ENCODE measurements around the gene COLEC12.

Gene COLEC12

DNA sequence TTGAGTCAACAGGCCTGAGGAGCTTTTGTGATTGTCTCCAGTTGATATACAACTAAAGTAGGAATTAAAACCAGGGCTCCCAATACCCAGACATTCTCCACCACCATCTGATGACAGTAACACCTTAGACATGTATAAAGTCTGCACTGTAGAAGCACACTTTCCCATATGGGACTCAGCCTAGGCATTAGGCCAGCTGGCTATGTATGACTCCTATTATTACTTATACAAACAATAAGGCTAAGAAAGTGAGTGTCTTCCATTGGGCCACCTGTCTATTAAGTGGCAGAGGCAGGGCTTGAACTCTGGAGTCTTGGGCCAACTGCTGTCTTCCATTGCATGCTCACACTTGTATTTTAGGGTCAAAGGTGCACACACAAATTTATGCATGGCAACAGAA, 32.1 kb upstream of the COLEC12 start:
- Histone ChIP-seq H3K4me1 (ENCODE audit: control insufficient read depth in 1 of 2, insufficient read depth in 2 of 2, low read length in 2 of 2) (no peaks in the 10 kb centered on the region), H3K18ac (ENCODE audit: low read length) (no peak overlapping the region), H2AK5ac (ENCODE audit: low read length) (no peak overlapping the region), H3K14ac (ENCODE audit: low read length) (no peak overlapping the region), H3K4ac (ENCODE audit: low read depth, low read length) (no peak overlapping the region), H3K4me3 (ENCODE audit: low read depth, low read length) (no peak overlapping the region), H3K36me3 (ENCODE audit: control insufficient read depth in 1 of 2, insufficient read depth in 2 of 2, low read length in 2 of 2) (no peaks in the 10 kb centered on the region), H3K9me3 (ENCODE audit: insufficient read depth, low read depth, low read length) (no peaks in the 10 kb centered on the region), H3K27me3 (ENCODE audit: insufficient read depth, low read length) (no peaks in the 10 kb centered on the region), H3K23ac (ENCODE audit: low read length) (no peak overlapping the region), H2AFZ (ENCODE audit: insufficient read depth, low read length, poor library complexity) (no peak overlapping the region), H2BK12ac (ENCODE audit: low read length) (no peak overlapping the region), H3K27ac (ENCODE audit: low read depth, low read length) (no peak overlapping the region), H3K9ac (ENCODE audit: low read length) (no peak overlapping the region), H3K79me2 (ENCODE audit: control insufficient read depth, insufficient read depth, low read length, poor library complexity) (no peaks in the 10 kb centered on the region), H4K12ac (ENCODE audit: low read depth, low read length) (no peak overlapping the region), H4K8ac (ENCODE audit: low read depth, low read length) (no peak overlapping the region), H3K4me2 (ENCODE audit: low read length) (no peak overlapping the region), H4K91ac (ENCODE audit: low read depth, low read length) (no peak overlapping the region), H2BK120ac (ENCODE audit: insufficient read depth, low read length, poor library complexity) (no peak overlapping the region), H2BK5ac (ENCODE audit: low read depth, low read length, poor library complexity) (no peak overlapping the region), H3K79me1 (ENCODE audit: low read length) (no peaks in the 10 kb centered on the region)
- no peak for DNase-seq

DNA sequence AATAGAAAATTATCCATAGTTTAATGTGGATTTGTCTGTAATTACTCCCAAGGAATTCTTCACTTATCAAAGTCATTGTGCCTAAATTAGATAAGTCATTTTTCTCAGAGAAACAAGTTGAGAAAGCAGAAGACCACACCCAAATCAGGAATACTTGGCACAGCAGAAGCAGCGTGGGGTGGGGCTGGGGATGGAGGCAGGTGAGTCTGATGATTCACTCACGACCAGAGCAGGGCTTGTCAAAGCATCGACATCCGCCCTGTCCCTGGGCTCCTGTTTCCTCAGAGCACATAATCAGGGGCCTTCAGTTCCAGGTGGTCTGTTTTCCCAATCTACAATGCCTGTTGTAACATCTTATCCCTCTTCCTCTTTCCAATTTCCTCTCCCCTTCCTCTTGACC, 31.5 kb upstream of the COLEC12 start:
- Histone ChIP-seq H4K12ac (ENCODE audit: low read depth, low read length) (no peak overlapping the region), H2AFZ (ENCODE audit: insufficient read depth, low read length, poor library complexity) (no peak overlapping the region), H3K4me1 (ENCODE audit: control insufficient read depth in 1 of 2, insufficient read depth in 2 of 2, low read length in 2 of 2) (no peaks in the 10 kb centered on the region), H2BK12ac (ENCODE audit: low read length) (no peak overlapping the region), H3K18ac (ENCODE audit: low read length) (no peak overlapping the region), H4K8ac (ENCODE audit: low read depth, low read length) (no peak overlapping the region), H3K36me3 (ENCODE audit: control insufficient read depth in 1 of 2, insufficient read depth in 2 of 2, low read length in 2 of 2) (no peaks in the 10 kb centered on the region), H3K9me3 (ENCODE audit: insufficient read depth, low read depth, low read length) (no peaks in the 10 kb centered on the region), H2AK5ac (ENCODE audit: low read length) (no peak overlapping the region), H2BK5ac (ENCODE audit: low read depth, low read length, poor library complexity) (no peak overlapping the region), H3K14ac (ENCODE audit: low read length) (no peak overlapping the region), H3K4ac (ENCODE audit: low read depth, low read length) (no peak overlapping the region), H4K91ac (ENCODE audit: low read depth, low read length) (no peak overlapping the region), H3K4me3 (ENCODE audit: low read depth, low read length) (no peak overlapping the region), H3K23ac (ENCODE audit: low read length) (no peak overlapping the region), H2BK120ac (ENCODE audit: insufficient read depth, low read length, poor library complexity) (no peak overlapping the region), H3K79me1 (ENCODE audit: low read length) (no peaks in the 10 kb centered on the region), H3K79me2 (ENCODE audit: control insufficient read depth, insufficient read depth, low read length, poor library complexity) (no peaks in the 10 kb centered on the region), H3K27me3 (ENCODE audit: insufficient read depth, low read length) (no peaks in the 10 kb centered on the region), H3K9ac (ENCODE audit: low read length) (no peak overlapping the region), H3K4me2 (ENCODE audit: low read length) (no peak overlapping the region), H3K27ac (ENCODE audit: low read depth, low read length) (no peak overlapping the region)
- no peak for DNase-seq
- WGBS (ENCODE audit: extremely low coverage, insufficient coverage, insufficient read length): no CpG with 5 or more reads among the region's 4 CpGs

- Histone ChIP-seq H3K9me3 (ENCODE audit: insufficient read depth, low read depth, low read length) (no peaks in the 10 kb centered on the region), H2BK120ac (ENCODE audit: insufficient read depth, low read length, poor library complexity) (no peak overlapping the region), H3K4ac (ENCODE audit: low read depth, low read length) (no peak overlapping the region), H4K91ac (ENCODE audit: low read depth, low read length) (no peak overlapping the region), H3K36me3 (ENCODE audit: control insufficient read depth in 1 of 2, insufficient read depth in 2 of 2, low read length in 2 of 2) (no peaks in the 10 kb centered on the region), H2AK5ac (ENCODE audit: low read length) (no peak overlapping the region), H3K4me2 (ENCODE audit: low read length) (no peak overlapping the region), H2BK12ac (ENCODE audit: low read length) (no peak overlapping the region), H3K4me1 (ENCODE audit: control insufficient read depth in 1 of 2, insufficient read depth in 2 of 2, low read length in 2 of 2) (no peaks in the 10 kb centered on the region), H3K79me2 (ENCODE audit: control insufficient read depth, insufficient read depth, low read length, poor library complexity) (no peaks in the 10 kb centered on the region), H3K9ac (ENCODE audit: low read length) (no peak overlapping the region), H3K27ac (ENCODE audit: low read depth, low read length) (no peak overlapping the region), H4K8ac (ENCODE audit: low read depth, low read length) (no peak overlapping the region), H3K18ac (ENCODE audit: low read length) (no peak overlapping the region), H2AFZ (ENCODE audit: insufficient read depth, low read length, poor library complexity) (no peak overlapping the region), H3K14ac (ENCODE audit: low read length) (no peak overlapping the region), H3K27me3 (ENCODE audit: insufficient read depth, low read length) (no peaks in the 10 kb centered on the region), H4K12ac (ENCODE audit: low read depth, low read length) (no peak overlapping the region), H3K4me3 (ENCODE audit: low read depth, low read length) (no peak overlapping the region), H3K79me1 (ENCODE audit: low read length) (no peaks in the 10 kb centered on the region), H2BK5ac (ENCODE audit: low read depth, low read length, poor library complexity) (no peak overlapping the region), H3K23ac (ENCODE audit: low read length) (no peak overlapping the region)
- no CpG with 5 or more reads among the region's 1 CpG for WGBS (ENCODE audit: extremely low coverage, insufficient coverage, insufficient read length)
- no peak for DNase-seq
These were observed 26.6 kb upstream of the COLEC12 start for GRCh38 chr18:527146-527545.

DNA sequence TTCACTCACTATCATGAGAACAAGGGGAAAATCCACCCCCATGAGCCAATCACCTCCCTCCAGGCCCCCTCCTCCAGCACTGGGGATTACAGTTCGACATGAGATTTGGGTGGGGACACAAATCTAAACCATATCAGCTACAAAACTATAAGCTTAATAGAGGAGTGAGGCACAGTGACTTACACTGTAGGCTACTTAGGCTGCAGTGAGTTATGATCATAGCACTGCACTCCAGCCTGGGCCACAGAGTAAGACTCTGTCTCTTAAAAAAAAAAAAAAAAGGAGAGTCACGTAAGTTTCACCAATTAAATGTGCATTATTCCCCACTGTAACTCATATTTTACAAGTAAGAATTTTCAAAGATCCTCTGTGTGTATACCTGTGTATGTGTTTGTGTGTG, 26.2 kb upstream of the COLEC12 start:
- Histone ChIP-seq H3K9ac (ENCODE audit: low read length) (no peak overlapping the region), H2AFZ (ENCODE audit: insufficient read depth, low read length, poor library complexity) (no peak overlapping the region), H3K4me2 (ENCODE audit: low read length) (no peak overlapping the region), H4K91ac (ENCODE audit: low read depth, low read length) (no peak overlapping the region), H2BK5ac (ENCODE audit: low read depth, low read length, poor library complexity) (no peak overlapping the region), H2BK120ac (ENCODE audit: insufficient read depth, low read length, poor library complexity) (no peak overlapping the region), H3K9me3 (ENCODE audit: insufficient read depth, low read depth, low read length) (no peaks in the 10 kb centered on the region), H2BK12ac (ENCODE audit: low read length) (no peak overlapping the region), H3K27me3 (ENCODE audit: insufficient read depth, low read length) (no peaks in the 10 kb centered on the region), H2AK5ac (ENCODE audit: low read length) (no peak overlapping the region), H3K4me3 (ENCODE audit: low read depth, low read length) (no peak overlapping the region), H4K8ac (ENCODE audit: low read depth, low read length) (no peak overlapping the region), H3K23ac (ENCODE audit: low read length) (no peak overlapping the region), H3K14ac (ENCODE audit: low read length) (no peak overlapping the region), H3K36me3 (ENCODE audit: control insufficient read depth in 1 of 2, insufficient read depth in 2 of 2, low read length in 2 of 2) (no peaks in the 10 kb centered on the region), H3K27ac (ENCODE audit: low read depth, low read length) (no peak overlapping the region), H3K4ac (ENCODE audit: low read depth, low read length) (no peak overlapping the region), H3K79me1 (ENCODE audit: low read length) (no peaks in the 10 kb centered on the region), H4K12ac (ENCODE audit: low read depth, low read length) (no peak overlapping the region), H3K18ac (ENCODE audit: low read length) (no peak overlapping the region), H3K79me2 (ENCODE audit: control insufficient read depth, insufficient read depth, low read length, poor library complexity) (no peaks in the 10 kb centered on the region), H3K4me1 (ENCODE audit: control insufficient read depth in 1 of 2, insufficient read depth in 2 of 2, low read length in 2 of 2) (no peaks in the 10 kb centered on the region)
- no peak for DNase-seq
- WGBS (ENCODE audit: extremely low coverage, insufficient coverage, insufficient read length): no CpG with 5 or more reads among the region's 2 CpGs
